Fibroblast of the conjunctiva (primary cell): ENCODE results near the gene TPP2.

Experiments used
- DNase-seq: peaks from one replicate; pipeline ENCODE4 v3.0.0-alpha.2; 2010; ENCODE audit warnings: low read depth

Gene TPP2

GRCh38 chr13:102596147-102597028 lies at the start of gene TPP2:
TSS of gene TPP2 (plus strand) at chr13:102596986. CDS start at chr13:102597039, 53 bp downstream.
- peak; percentile 99 for DNase-seq

GRCh38 chr13:102548811-102549210 lies 48.0 kb upstream of the TPP2 start:
- no peak for DNase-seq

GRCh38 chr13:102550507-102550906 lies 46.3 kb upstream of the TPP2 start:
- no peak for DNase-seq

GRCh38 chr13:102555914-102556553 lies 40.8 kb upstream of the TPP2 start:
- peak; percentile 20 for DNase-seq

GRCh38 chr13:102556806-102557205 lies 40.0 kb upstream of the TPP2 start:
- no peak for DNase-seq

GRCh38 chr13:102558029-102558428 lies 38.8 kb upstream of the TPP2 start:
- no peak for DNase-seq

- no peak for DNase-seq
Measured at GRCh38 chr13:102561933-102562332, 34.9 kb upstream of the TPP2 start.

GRCh38 chr13:102563267-102563666 lies 33.5 kb upstream of the TPP2 start:
- no peak for DNase-seq

GRCh38 chr13:102564564-102564963 lies 32.2 kb upstream of the TPP2 start:
- DNase-seq = no peak

- DNase-seq = no peak
Measured at GRCh38 chr13:102566513-102566912, 30.3 kb upstream of the TPP2 start.

- no peak for DNase-seq
Measured at GRCh38 chr13:102567857-102568256, 28.9 kb upstream of the TPP2 start.

- DNase-seq = no peak
Measured at GRCh38 chr13:102569488-102569887, 27.3 kb upstream of the TPP2 start.

- DNase-seq = no peak
Measured at GRCh38 chr13:102571075-102571474, 25.7 kb upstream of the TPP2 start.

- DNase-seq = no peak
Measured at GRCh38 chr13:102572323-102572722, 24.5 kb upstream of the TPP2 start.

- DNase-seq = peak; percentile 75
Measured at GRCh38 chr13:102580552-102581169, 16.1 kb upstream of the TPP2 start.

- DNase-seq = no peak
Measured at GRCh38 chr13:102582256-102582655, 14.5 kb upstream of the TPP2 start.

- DNase-seq = no peak
Measured at GRCh38 chr13:102584434-102584833, 12.4 kb upstream of the TPP2 start.

- no peak for DNase-seq
Measured at GRCh38 chr13:102586615-102587014, 10.2 kb upstream of the TPP2 start.

GRCh38 chr13:102587916-102588315 lies 8.9 kb upstream of the TPP2 start:
- DNase-seq = no peak

- no peak for DNase-seq
Measured at GRCh38 chr13:102589301-102589822, 7.4 kb upstream of the TPP2 start.

- peak; percentile 78 for DNase-seq
Measured at GRCh38 chr13:102591988-102592781, 4.6 kb upstream of the TPP2 start.

GRCh38 chr13:102593466-102593865 lies 3.3 kb upstream of the TPP2 start:
- DNase-seq = no peak
